Suprapubic skin (tissue), 4 donors: Measurements from ENCODE around the gene TRMO.

Source experiments
- EP300 ChIP-seq: sonication (generic); formaldehyde crosslinking; IDR thresholded peaks from one replicate; pipeline ENCODE4 v1.6.1; 2017; ENCODE audit warnings: antibody characterized with exemption
- POLR2A ChIP-seq, 2 donors: fragments of 450-650 bp; IDR thresholded peaks; one replicate each; pipeline ENCODE4 v1.6.1; 2017; ENCODE audit warnings: antibody characterized with exemption in 2 of 2, mild to moderate bottlenecking in 2 of 2, moderate library complexity in 2 of 2
- POLR2AphosphoS5 ChIP-seq, 3 donors: sonication (generic); formaldehyde crosslinking; IDR thresholded peaks; one replicate each; pipeline ENCODE4 v1.6.1; 2017; ENCODE audit warnings: antibody characterized with exemption in 3 of 3
- TF ChIP-seq, protein P1 (sequence below), 2 donors: fragments of 200-600 bp in 1 of 2; fragments of 450-650 bp in 1 of 2; sonication (generic) in 1 of 2; IDR thresholded peaks; one replicate each; pipeline ENCODE4 v1.5.1; 2016 to 2019; ENCODE audit warnings: antibody characterized with exemption in 2 of 2, mild to moderate bottlenecking in 1 of 2, moderate library complexity in 1 of 2

- TF ChIP-seq, protein P1, sequence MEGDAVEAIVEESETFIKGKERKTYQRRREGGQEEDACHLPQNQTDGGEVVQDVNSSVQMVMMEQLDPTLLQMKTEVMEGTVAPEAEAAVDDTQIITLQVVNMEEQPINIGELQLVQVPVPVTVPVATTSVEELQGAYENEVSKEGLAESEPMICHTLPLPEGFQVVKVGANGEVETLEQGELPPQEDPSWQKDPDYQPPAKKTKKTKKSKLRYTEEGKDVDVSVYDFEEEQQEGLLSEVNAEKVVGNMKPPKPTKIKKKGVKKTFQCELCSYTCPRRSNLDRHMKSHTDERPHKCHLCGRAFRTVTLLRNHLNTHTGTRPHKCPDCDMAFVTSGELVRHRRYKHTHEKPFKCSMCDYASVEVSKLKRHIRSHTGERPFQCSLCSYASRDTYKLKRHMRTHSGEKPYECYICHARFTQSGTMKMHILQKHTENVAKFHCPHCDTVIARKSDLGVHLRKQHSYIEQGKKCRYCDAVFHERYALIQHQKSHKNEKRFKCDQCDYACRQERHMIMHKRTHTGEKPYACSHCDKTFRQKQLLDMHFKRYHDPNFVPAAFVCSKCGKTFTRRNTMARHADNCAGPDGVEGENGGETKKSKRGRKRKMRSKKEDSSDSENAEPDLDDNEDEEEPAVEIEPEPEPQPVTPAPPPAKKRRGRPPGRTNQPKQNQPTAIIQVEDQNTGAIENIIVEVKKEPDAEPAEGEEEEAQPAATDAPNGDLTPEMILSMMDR (IDR thresholded peaks at IDR 0.05) = no peak
- TF ChIP-seq POLR2A (IDR thresholded peaks at IDR 0.05) (no peak), EP300 (no peak), POLR2AphosphoS5 (IDR thresholded peaks at IDR 0.05) (no peak)
These were observed 10.3 kb downstream of the TRMO start for GRCh38 chr9:97911970-97912369.
